Epithelial cell of prostate (primary cell): Measurements from ENCODE around the gene EFCAB6.

ENCODE experiments used
- DNase-seq: peaks from one replicate; pipeline ENCODE4 v3.0.0-alpha.2; 2011; ENCODE audit warnings: low read depth, low spot score
- H3K27ac ChIP-seq: fragments of 450-650 bp; 2 replicates; pipeline ENCODE4 v1.5.1; 2017; ENCODE audit warnings: mild to moderate bottlenecking

Gene EFCAB6

GRCh38 chr22:43652845-43653244, 159.3 kb downstream of the EFCAB6 start:
- no peak overlapping the region for H3K27ac ChIP-seq
- no peak for DNase-seq

- H3K27ac ChIP-seq = no peak overlapping the region
- no peak for DNase-seq
Observed at GRCh38 chr22:43643387-43643786, 168.7 kb downstream of the EFCAB6 start.

- DNase-seq = no peak
- H3K27ac ChIP-seq = no peak overlapping the region
Observed at GRCh38 chr22:43642319-43643206, 169.5 kb downstream of the EFCAB6 start.

- no peak for DNase-seq
- no peak overlapping the region for H3K27ac ChIP-seq
Observed at GRCh38 chr22:43639228-43639948, 172.7 kb downstream of the EFCAB6 start.

GRCh38 chr22:43637275-43638260, 174.5 kb downstream of the EFCAB6 start:
- no peak for DNase-seq
- H3K27ac ChIP-seq = no peak overlapping the region

GRCh38 chr22:43636086-43636485, 176.0 kb downstream of the EFCAB6 start:
- H3K27ac ChIP-seq = no peak overlapping the region
- no peak for DNase-seq

GRCh38 chr22:43635101-43635500, 177.0 kb downstream of the EFCAB6 start:
- no peak for DNase-seq
- no peak overlapping the region for H3K27ac ChIP-seq

- H3K27ac ChIP-seq = no peak overlapping the region
- no peak for DNase-seq
Observed at GRCh38 chr22:43634316-43634715, 177.8 kb downstream of the EFCAB6 start.

GRCh38 chr22:43633631-43634285, 178.3 kb downstream of the EFCAB6 start:
- no peak overlapping the region for H3K27ac ChIP-seq
- no peak for DNase-seq

- no peak overlapping the region for H3K27ac ChIP-seq
- no peak for DNase-seq
Observed at GRCh38 chr22:43631846-43632245, 180.3 kb downstream of the EFCAB6 start.

GRCh38 chr22:43631201-43631600, 180.9 kb downstream of the EFCAB6 start:
- no peak overlapping the region for H3K27ac ChIP-seq
- DNase-seq = no peak

- H3K27ac ChIP-seq = no peak overlapping the region
- DNase-seq = no peak
Observed at GRCh38 chr22:43630451-43630850, 181.7 kb downstream of the EFCAB6 start.

- DNase-seq = no peak
- H3K27ac ChIP-seq = no peak overlapping the region
Observed at GRCh38 chr22:43628250-43628649, 183.9 kb downstream of the EFCAB6 start.

GRCh38 chr22:43627485-43628213, 184.5 kb downstream of the EFCAB6 start:
- DNase-seq = no peak

GRCh38 chr22:43625242-43625641, 186.9 kb downstream of the EFCAB6 start:
- no peak for DNase-seq
- H3K27ac ChIP-seq = no peak overlapping the region

More at GRCh38 chr22:43627485-43628213, 184.5 kb downstream of the EFCAB6 start:
- no peak overlapping the region for H3K27ac ChIP-seq

- no peak overlapping the region for H3K27ac ChIP-seq
- no peak for DNase-seq
Observed at GRCh38 chr22:43624144-43624998, 187.7 kb downstream of the EFCAB6 start.

GRCh38 chr22:43622886-43623285, 189.2 kb downstream of the EFCAB6 start:
- DNase-seq = no peak
- no peak overlapping the region for H3K27ac ChIP-seq

- no peak overlapping the region for H3K27ac ChIP-seq
- DNase-seq = no peak
Observed at GRCh38 chr22:43620197-43620596, 191.9 kb downstream of the EFCAB6 start.
